ENCODE results near the gene TNK2.
"Not testable (repeated sequence)": the region's sequence is repeated elsewhere in the genome, so short reads cannot be mapped to it uniquely, and the experiment has no call there.

The TNK2 gene

GRCh38 chr3:195916291-195916690 is 7.9 kb upstream of the TNK2 start:
- no peak for DNase-seq

- peak; percentile 93 for DNase-seq
Measured at GRCh38 chr3:195914648-195915473, 6.5 kb upstream of the TNK2 start.

- DNase-seq, result not testable (repeated sequence)
Measured at GRCh38 chr3:195914146-195914545, 5.8 kb upstream of the TNK2 start.

GRCh38 chr3:195913382-195913781 is 5.0 kb upstream of the TNK2 start:
- DNase-seq, result no peak

GRCh38 chr3:195911946-195912270 is 3.6 kb upstream of the TNK2 start:
- DNase-seq, result no peak

- no peak for DNase-seq
Measured at GRCh38 chr3:195911041-195911945, 2.9 kb upstream of the TNK2 start.

- no peak for DNase-seq
Measured at GRCh38 chr3:195910499-195910845, 2.1 kb upstream of the TNK2 start.

- peak; percentile 90 for DNase-seq
Measured at GRCh38 chr3:195909644-195910498, 1.5 kb upstream of the TNK2 start.

- no peak for DNase-seq
Measured at GRCh38 chr3:195908694-195909581, 587 bp upstream of the TNK2 start.

- DNase-seq, result no peak
Measured at GRCh38 chr3:195907684-195907933, 742 bp downstream of the TNK2 start.

GRCh38 chr3:195906865-195907683 is 1.3 kb downstream of the TNK2 start:
- DNase-seq, result peak; percentile 85

GRCh38 chr3:195905970-195906864 is 2.1 kb downstream of the TNK2 start:
- DNase-seq, result no peak

- DNase-seq, result no peak
Measured at GRCh38 chr3:195904368-195904767, 4.0 kb downstream of the TNK2 start.

- DNase-seq, result no peak
Measured at GRCh38 chr3:195903950-195904290, 4.4 kb downstream of the TNK2 start.

- DNase-seq, result not testable (repeated sequence)
Measured at GRCh38 chr3:195902634-195903033, 5.7 kb downstream of the TNK2 start.

GRCh38 chr3:195901836-195902585 is 6.3 kb downstream of the TNK2 start:
- not testable (repeated sequence) for DNase-seq

GRCh38 chr3:195900436-195901355 is 7.7 kb downstream of the TNK2 start:
- DNase-seq, result peak; percentile 80

- no peak for DNase-seq
Measured at GRCh38 chr3:195899701-195900435, 8.5 kb downstream of the TNK2 start.
